Measurements from ENCODE around the gene ANAPC15. TPM values are rescaled to one million over a fixed set of nuclear protein-coding genes. Genes with fewer than 3 reads are reported as not detected.

The ANAPC15 gene
- total RNA-seq, 1 donor from 2014 or later, result 46.0 TPM

Other genes with a start within 250 kb of the ANAPC15 start
- gene DEFB131B, start 234.2 kb downstream of the ANAPC15 start, total RNA-seq, result not detected
- gene XNDC1N, start 184.1 kb downstream of the ANAPC15 start, total RNA-seq, result 3.5 TPM
- gene RNF121, start 183.6 kb downstream of the ANAPC15 start, total RNA-seq, result 17.7 TPM
- 2.5 TPM for gene IL18BP, start 113.8 kb downstream of the ANAPC15 start, total RNA-seq
- 117 TPM for gene NUMA1, start 32.2 kb downstream of the ANAPC15 start, total RNA-seq
- gene LRRC51, start 31.8 kb downstream of the ANAPC15 start, total RNA-seq, result 5.5 TPM
- 81.0 TPM for gene LAMTOR1, start 9.4 kb downstream of the ANAPC15 start, total RNA-seq
- gene TOMT, start 6.8 kb downstream of the ANAPC15 start, total RNA-seq, result not detected
- not detected for gene FOLR3, start 23.0 kb upstream of the ANAPC15 start, total RNA-seq
- 0.96 TPM for gene FOLR1, start 79.4 kb upstream of the ANAPC15 start, total RNA-seq
- gene FOLR2, start 104.1 kb upstream of the ANAPC15 start, total RNA-seq, result 0.24 TPM
- 21.2 TPM for gene INPPL1, start 112.1 kb upstream of the ANAPC15 start, total RNA-seq
- gene PHOX2A, start 131.5 kb upstream of the ANAPC15 start, total RNA-seq, result not detected